SK-N-SH (cell line): ENCODE measurements around the gene RPL10. TPM values are rescaled to one million over a fixed set of nuclear protein-coding genes. Genes with fewer than 3 reads are reported as not detected.

Experiments used
- CTCF ChIA-PET: fragments of 300-600, 350-600 bp; formaldehyde crosslinking; extraction: SDS; loops from one replicate; lab custom pipeline; 2021; lab: Yijun Ruan, JAX
- POLR2A ChIA-PET: fragments of 350-600 bp; sonication (Branson Sonifier 250); formaldehyde crosslinking; extraction: SDS; loops from one replicate; lab custom pipeline; 2020; ENCODE audit warnings: antibody characterized with exemption, inconsistent platforms; lab: Yijun Ruan, JAX
- DNase-seq: peaks from one replicate; pipeline ENCODE4 v3.0.0; 2012
- H2AFZ ChIP-seq: fragments of 200-600 bp; sonication (generic); 2 replicates; pipeline ENCODE4 v1.8.1; 2016; ENCODE audit warnings: antibody characterized with exemption, mild to moderate bottlenecking, low read depth
- H3F3A ChIP-seq: fragments of 200-600 bp; sonication (generic); replicated peaks from 2 replicates; pipeline ENCODE3; 2016; ENCODE audit warnings: antibody characterized with exemption, mild to moderate bottlenecking; ENCODE audit not compliant: insufficient read depth
- H3K27ac ChIP-seq, 2 experiments: fragments of 200-500 bp in 1 of 2; fragments of 200-600 bp in 1 of 2; sonication (Bioruptor generic) in 1 of 2; sonication (generic), shearing (Covaris generic) in 1 of 2; 2 replicates each; pipeline versions ENCODE4 v1.5.1 to v1.6.1; 2014 to 2016; ENCODE audit warnings: low read depth in 2 of 2, inconsistent platforms in 1 of 2, low read length in 1 of 2, mild to moderate bottlenecking in 1 of 2, mixed read lengths in 1 of 2
- H3K27me3 ChIP-seq: fragments of 200-600 bp; sonication (generic), shearing (Covaris generic); 2 replicates; pipeline ENCODE4 v1.6.1; 2016; ENCODE audit warnings: mixed run types; ENCODE audit not compliant: insufficient read depth
- H3K36me3 ChIP-seq, 2 experiments: fragments of 200-500 bp in 1 of 2; fragments of 200-600 bp in 1 of 2; sonication (Bioruptor generic) in 1 of 2; sonication (generic) in 1 of 2; replicated peaks in 1 of 2; 2 replicates each; pipeline versions ENCODE3 to v1.5.1; 2014 to 2016; ENCODE audit warnings: low read length in 1 of 2, mild to moderate bottlenecking in 1 of 2; ENCODE audit not compliant: insufficient read depth in 2 of 2, control insufficient read depth in 1 of 2
- H3K4me1 ChIP-seq, 2 experiments: fragments of 200-500 bp in 1 of 2; fragments of 200-600 bp in 1 of 2; sonication (Bioruptor generic) in 1 of 2; sonication (generic), shearing (Covaris generic) in 1 of 2; 2 replicates each; pipeline versions ENCODE4 v1.5.1 to v1.6.1; 2014 to 2016; ENCODE audit warnings: low read depth in 1 of 2, low read length in 1 of 2, mixed run types in 1 of 2; ENCODE audit not compliant: insufficient read depth in 2 of 2, control insufficient read depth in 1 of 2
- H3K4me2 ChIP-seq: fragments of 200-600 bp; sonication (generic), shearing (Covaris generic); 2 replicates; pipeline ENCODE4 v1.6.1; 2017; ENCODE audit warnings: mixed run types
- H3K4me3 ChIP-seq, 2 experiments: fragments of 200-500 bp in 1 of 2; fragments of 200-600 bp in 1 of 2; sonication (Bioruptor generic) in 1 of 2; sonication (generic), shearing (Covaris generic) in 1 of 2; 2 replicates each; pipeline versions ENCODE4 v1.5.1 to v1.8.1; 2014 to 2016; ENCODE audit warnings: low read depth in 2 of 2, inconsistent platforms in 1 of 2, low read length in 1 of 2, mild to moderate bottlenecking in 1 of 2, mixed read lengths in 1 of 2, moderate library complexity in 1 of 2
- H3K79me2 ChIP-seq: fragments of 200-600 bp; sonication (generic); 2 replicates; pipeline ENCODE4 v1.8.1; 2017; ENCODE audit warnings: mild to moderate bottlenecking; ENCODE audit not compliant: insufficient read depth
- H3K9ac ChIP-seq: fragments of 200-600 bp; sonication (generic); 2 replicates; pipeline ENCODE4 v1.6.1; 2017; ENCODE audit warnings: mixed run types
- H3K9me2 ChIP-seq: fragments of 200-600 bp; sonication (generic); 2 replicates; pipeline ENCODE4 v1.6.1; 2017; ENCODE audit warnings: mixed run types
- H3K9me3 ChIP-seq: fragments of 200-600 bp; sonication (generic); 2 replicates; pipeline ENCODE4 v1.6.1; 2017; ENCODE audit warnings: mixed run types, mild to moderate bottlenecking, moderate library complexity
- H4K20me1 ChIP-seq: fragments of 200-600 bp; sonication (generic); 2 replicates; pipeline ENCODE4 v1.6.1; 2017; ENCODE audit warnings: mild to moderate bottlenecking, mixed run types; ENCODE audit not compliant: insufficient read depth
- CHD2 ChIP-seq: fragments of 150-350 bp; IDR thresholded peaks from 2 replicates; pipeline ENCODE4 v1.6.1; 2018; ENCODE audit warnings: low read length; ENCODE audit not compliant: partially characterized antibody
- GATA2 ChIP-seq: sonication (generic); formaldehyde crosslinking; IDR thresholded peaks from 2 replicates; pipeline ENCODE4 v1.5.0; 2020; ENCODE audit warnings: mild to moderate bottlenecking, missing genetic modification reagents
- MXI1 ChIP-seq: IDR thresholded peaks from 2 replicates; pipeline ENCODE4 v1.6.1; 2012; ENCODE audit warnings: mild to moderate bottlenecking, low read depth, low read length, improper control_type of control experiment
- NRF1 ChIP-seq: IDR thresholded peaks from 2 replicates; pipeline ENCODE4 v1.6.1; 2012; ENCODE audit warnings: low read depth, mild to moderate bottlenecking, low read length
- TAF1 ChIP-seq: IDR thresholded peaks from 2 replicates; pipeline ENCODE4 v1.6.1; 2012; ENCODE audit warnings: low read depth, mild to moderate bottlenecking, low read length, moderate library complexity, borderline replicate concordance
- TCF12 ChIP-seq: IDR thresholded peaks from 2 replicates; pipeline ENCODE4 v1.4.0; 2012
- TEAD4 ChIP-seq: IDR thresholded peaks from 2 replicates; pipeline ENCODE4 v1.4.0; 2012; ENCODE audit warnings: mild to moderate bottlenecking, borderline replicate concordance; ENCODE audit not compliant: insufficient read depth
- WGBS: methylation state at CpG from one replicate; pipeline ENCODE4 v1.1.6; 2017; ENCODE audit warnings: low lambda C conversion rate; 5-methylcytosine and 5-hydroxymethylcytosine counted together
- polyA plus RNA-seq, 3 experiments: library from polyadenylated mRNA; depleted of rRNA; stranded (reverse); fragments of >200 nt; gene quantifications; 2 replicates each; pipeline ENCODE4 v1.2.3, GENCODE V29; 2012
- TF ChIP-seq, protein P1 (sequence below): IDR thresholded peaks from 2 replicates; pipeline ENCODE4 v1.4.0; 2012; ENCODE audit warnings: low read depth, borderline replicate concordance
- TF ChIP-seq, protein P2 (sequence below): IDR thresholded peaks from 2 replicates; pipeline ENCODE4 v1.4.0; 2012; ENCODE audit warnings: low read depth, borderline replicate concordance
- TF ChIP-seq, protein P3 (sequence below): IDR thresholded peaks from 2 replicates; pipeline ENCODE4 v1.6.1; 2012; ENCODE audit warnings: mild to moderate bottlenecking, low read depth, low read length, moderate library complexity
- TF ChIP-seq, protein P4 (sequence below): IDR thresholded peaks from 2 replicates; pipeline ENCODE4 v1.4.0; 2012; ENCODE audit warnings: low read depth
- TF ChIP-seq, protein P5 (sequence below): fragments of 150-350 bp; IDR thresholded peaks from 2 replicates; pipeline ENCODE4 v1.6.1; 2017; ENCODE audit warnings: antibody characterized with exemption, low read length, low read depth, borderline replicate concordance
- TF ChIP-seq, protein P6 (sequence below): fragments of 150-350 bp; IDR thresholded peaks from 2 replicates; pipeline ENCODE4 v1.6.1; 2016; ENCODE audit warnings: mild to moderate bottlenecking, low read depth, low read length

RPL10 gene
- polyA plus RNA-seq, 1 of the 3 experiments (the other 2 are of a cell fraction) = 4,562 TPM

DNA sequence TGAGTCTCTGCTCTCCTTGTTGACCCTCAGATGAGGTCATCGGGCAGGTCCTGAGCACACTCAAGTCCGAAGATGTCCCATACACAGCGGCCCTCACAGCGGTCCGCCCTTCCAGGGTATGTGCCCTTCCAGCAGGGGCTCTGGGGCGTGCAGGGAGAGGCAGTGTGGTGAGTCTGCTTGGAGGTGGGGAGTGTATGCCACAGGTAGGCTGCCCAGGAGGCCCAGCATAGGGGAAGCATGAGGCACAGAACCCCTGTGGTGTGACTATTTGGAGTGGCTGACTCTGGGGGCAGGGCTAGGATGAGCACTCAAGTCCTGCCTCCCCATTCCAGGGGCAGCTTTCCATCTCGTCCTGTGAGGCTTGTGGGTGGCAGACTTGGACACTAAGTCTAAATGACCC, 35.4 kb downstream of the RPL10 start:
- H3F3A ChIP-seq = no peaks in the 10 kb centered on the region
- peaks cover 9% of the 10 kb centered on the region for H3K27me3 ChIP-seq
- no peak overlapping the region for H3K4me2 ChIP-seq
- H3K9ac ChIP-seq = no peak overlapping the region
- POLR2A ChIA-PET = no interaction called here
- H3K4me3 ChIP-seq = no peak overlapping the region
- H3K36me3 ChIP-seq = peaks cover 0 to 11% of the 10 kb centered on the region in 2 experiments
- H3K4me1 ChIP-seq = peaks cover 0 to 14% of the 10 kb centered on the region in 2 experiments; a peak in 1 of 4 replicates
- H2AFZ ChIP-seq = no peak overlapping the region
- no peak for DNase-seq
- H3K79me2 ChIP-seq = peaks cover 32% of the 10 kb centered on the region
- 30% methylated on average over 6 of the region's 7 CpGs for WGBS
- CTCF ChIA-PET = no interaction called here
- no peaks in the 10 kb centered on the region for H3K9me2 ChIP-seq
- no peaks in the 10 kb centered on the region for H3K9me3 ChIP-seq
- peaks cover 6% of the 10 kb centered on the region; the same call in 1 of the 2 replicates for H4K20me1 ChIP-seq
- no peak overlapping the region for H3K27ac ChIP-seq
- TF ChIP-seq, protein P1, sequence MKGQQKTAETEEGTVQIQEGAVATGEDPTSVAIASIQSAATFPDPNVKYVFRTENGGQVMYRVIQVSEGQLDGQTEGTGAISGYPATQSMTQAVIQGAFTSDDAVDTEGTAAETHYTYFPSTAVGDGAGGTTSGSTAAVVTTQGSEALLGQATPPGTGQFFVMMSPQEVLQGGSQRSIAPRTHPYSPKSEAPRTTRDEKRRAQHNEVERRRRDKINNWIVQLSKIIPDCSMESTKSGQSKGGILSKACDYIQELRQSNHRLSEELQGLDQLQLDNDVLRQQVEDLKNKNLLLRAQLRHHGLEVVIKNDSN = no peak
- TF ChIP-seq, protein P2, sequence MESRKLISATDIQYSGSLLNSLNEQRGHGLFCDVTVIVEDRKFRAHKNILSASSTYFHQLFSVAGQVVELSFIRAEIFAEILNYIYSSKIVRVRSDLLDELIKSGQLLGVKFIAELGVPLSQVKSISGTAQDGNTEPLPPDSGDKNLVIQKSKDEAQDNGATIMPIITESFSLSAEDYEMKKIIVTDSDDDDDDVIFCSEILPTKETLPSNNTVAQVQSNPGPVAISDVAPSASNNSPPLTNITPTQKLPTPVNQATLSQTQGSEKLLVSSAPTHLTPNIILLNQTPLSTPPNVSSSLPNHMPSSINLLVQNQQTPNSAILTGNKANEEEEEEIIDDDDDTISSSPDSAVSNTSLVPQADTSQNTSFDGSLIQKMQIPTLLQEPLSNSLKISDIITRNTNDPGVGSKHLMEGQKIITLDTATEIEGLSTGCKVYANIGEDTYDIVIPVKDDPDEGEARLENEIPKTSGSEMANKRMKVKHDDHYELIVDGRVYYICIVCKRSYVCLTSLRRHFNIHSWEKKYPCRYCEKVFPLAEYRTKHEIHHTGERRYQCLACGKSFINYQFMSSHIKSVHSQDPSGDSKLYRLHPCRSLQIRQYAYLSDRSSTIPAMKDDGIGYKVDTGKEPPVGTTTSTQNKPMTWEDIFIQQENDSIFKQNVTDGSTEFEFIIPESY = no peak
- no peak for TF ChIP-seq TEAD4
- no peak for TF ChIP-seq TCF12
- TF ChIP-seq TAF1 = no peak
- no peak for TF ChIP-seq CHD2
- TF ChIP-seq, protein P3, sequence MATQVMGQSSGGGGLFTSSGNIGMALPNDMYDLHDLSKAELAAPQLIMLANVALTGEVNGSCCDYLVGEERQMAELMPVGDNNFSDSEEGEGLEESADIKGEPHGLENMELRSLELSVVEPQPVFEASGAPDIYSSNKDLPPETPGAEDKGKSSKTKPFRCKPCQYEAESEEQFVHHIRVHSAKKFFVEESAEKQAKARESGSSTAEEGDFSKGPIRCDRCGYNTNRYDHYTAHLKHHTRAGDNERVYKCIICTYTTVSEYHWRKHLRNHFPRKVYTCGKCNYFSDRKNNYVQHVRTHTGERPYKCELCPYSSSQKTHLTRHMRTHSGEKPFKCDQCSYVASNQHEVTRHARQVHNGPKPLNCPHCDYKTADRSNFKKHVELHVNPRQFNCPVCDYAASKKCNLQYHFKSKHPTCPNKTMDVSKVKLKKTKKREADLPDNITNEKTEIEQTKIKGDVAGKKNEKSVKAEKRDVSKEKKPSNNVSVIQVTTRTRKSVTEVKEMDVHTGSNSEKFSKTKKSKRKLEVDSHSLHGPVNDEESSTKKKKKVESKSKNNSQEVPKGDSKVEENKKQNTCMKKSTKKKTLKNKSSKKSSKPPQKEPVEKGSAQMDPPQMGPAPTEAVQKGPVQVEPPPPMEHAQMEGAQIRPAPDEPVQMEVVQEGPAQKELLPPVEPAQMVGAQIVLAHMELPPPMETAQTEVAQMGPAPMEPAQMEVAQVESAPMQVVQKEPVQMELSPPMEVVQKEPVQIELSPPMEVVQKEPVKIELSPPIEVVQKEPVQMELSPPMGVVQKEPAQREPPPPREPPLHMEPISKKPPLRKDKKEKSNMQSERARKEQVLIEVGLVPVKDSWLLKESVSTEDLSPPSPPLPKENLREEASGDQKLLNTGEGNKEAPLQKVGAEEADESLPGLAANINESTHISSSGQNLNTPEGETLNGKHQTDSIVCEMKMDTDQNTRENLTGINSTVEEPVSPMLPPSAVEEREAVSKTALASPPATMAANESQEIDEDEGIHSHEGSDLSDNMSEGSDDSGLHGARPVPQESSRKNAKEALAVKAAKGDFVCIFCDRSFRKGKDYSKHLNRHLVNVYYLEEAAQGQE = no peak
- TF ChIP-seq, protein P4, sequence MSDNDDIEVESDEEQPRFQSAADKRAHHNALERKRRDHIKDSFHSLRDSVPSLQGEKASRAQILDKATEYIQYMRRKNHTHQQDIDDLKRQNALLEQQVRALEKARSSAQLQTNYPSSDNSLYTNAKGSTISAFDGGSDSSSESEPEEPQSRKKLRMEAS = no peak
- TF ChIP-seq, protein P5, sequence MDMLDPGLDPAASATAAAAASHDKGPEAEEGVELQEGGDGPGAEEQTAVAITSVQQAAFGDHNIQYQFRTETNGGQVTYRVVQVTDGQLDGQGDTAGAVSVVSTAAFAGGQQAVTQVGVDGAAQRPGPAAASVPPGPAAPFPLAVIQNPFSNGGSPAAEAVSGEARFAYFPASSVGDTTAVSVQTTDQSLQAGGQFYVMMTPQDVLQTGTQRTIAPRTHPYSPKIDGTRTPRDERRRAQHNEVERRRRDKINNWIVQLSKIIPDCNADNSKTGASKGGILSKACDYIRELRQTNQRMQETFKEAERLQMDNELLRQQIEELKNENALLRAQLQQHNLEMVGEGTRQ = no peak
- TF ChIP-seq MXI1 = no peak
- TF ChIP-seq GATA2 (CRISPR knock-in tag) = no peak
- TF ChIP-seq NRF1 = no peak
- TF ChIP-seq, protein P6, sequence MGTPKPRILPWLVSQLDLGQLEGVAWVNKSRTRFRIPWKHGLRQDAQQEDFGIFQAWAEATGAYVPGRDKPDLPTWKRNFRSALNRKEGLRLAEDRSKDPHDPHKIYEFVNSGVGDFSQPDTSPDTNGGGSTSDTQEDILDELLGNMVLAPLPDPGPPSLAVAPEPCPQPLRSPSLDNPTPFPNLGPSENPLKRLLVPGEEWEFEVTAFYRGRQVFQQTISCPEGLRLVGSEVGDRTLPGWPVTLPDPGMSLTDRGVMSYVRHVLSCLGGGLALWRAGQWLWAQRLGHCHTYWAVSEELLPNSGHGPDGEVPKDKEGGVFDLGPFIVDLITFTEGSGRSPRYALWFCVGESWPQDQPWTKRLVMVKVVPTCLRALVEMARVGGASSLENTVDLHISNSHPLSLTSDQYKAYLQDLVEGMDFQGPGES = no peak
